Brain (organoid and tissue), 1 donor: ENCODE results near the gene PLEK. TPM values are rescaled to one million over a fixed set of nuclear protein-coding genes. Genes with fewer than 3 reads are reported as not detected.

Experiments
- polyA plus RNA-seq: library from polyadenylated mRNA; stranded (reverse); fragments of 350-450 nt; fragmentation: Illumina TruSeq; extraction: RNeasy Lipid Tissue Mini Kit (QIAGEN cat#74804); gene quantifications from one replicate; pipeline ENCODE4 v1.2.3, GENCODE V29; 2015; ENCODE audit warnings: low read depth, low replicate concordance; ENCODE audit not compliant: insufficient read depth

Gene PLEK
- polyA plus RNA-seq, 1 donor from 2014 or later: 2.0 TPM

Other genes starting within 250 kb of the PLEK start
- 10.5 TPM for gene PNO1, start 207.4 kb upstream of the PLEK start, polyA plus RNA-seq
- 69.5 TPM for gene PPP3R1, start 112.8 kb upstream of the PLEK start, polyA plus RNA-seq
- gene CNRIP1, start 45.3 kb upstream of the PLEK start, polyA plus RNA-seq: 32.8 TPM
- 0.64 TPM for gene FBXO48, start 102.0 kb downstream of the PLEK start, polyA plus RNA-seq
- gene APLF, start 102.3 kb downstream of the PLEK start, polyA plus RNA-seq: 0.24 TPM